Esophagus muscularis mucosa (tissue), 4 donors: ENCODE results near the gene PRX. TPM values are rescaled to one million over a fixed set of nuclear protein-coding genes. Genes with fewer than 3 reads are reported as not detected.

ENCODE experiments used
- DNase-seq: peaks from one replicate; pipeline ENCODE4 v3.0.0-alpha.2; 2017; ENCODE audit errors: extremely low spot score
- H3K27ac ChIP-seq, 4 donors: fragments of 200-600 bp; sonication (generic); replicated peaks in 1 of 4; 1 replicate in 3 of 4; 2 replicates in 1 of 4; pipeline ENCODE4 v1.5.1; 2016 to 2019; ENCODE audit warnings: mild to moderate bottlenecking in 1 of 4
- H3K27me3 ChIP-seq, 4 donors: fragments of 200-600 bp; sonication (generic); one replicate each; pipeline versions ENCODE4 v1.5.1 to v1.6.0; 2016 to 2019
- H3K36me3 ChIP-seq, 4 donors: fragments of 200-600 bp; sonication (generic); one replicate each; pipeline ENCODE4 v1.5.1; 2016 to 2019
- H3K4me1 ChIP-seq, 4 donors: fragments of 200-600 bp; sonication (generic); one replicate each; pipeline ENCODE4 v1.5.1; 2016 to 2019
- H3K4me3 ChIP-seq, 4 donors: fragments of 200-600 bp; sonication (generic); 1 replicate in 2 of 4; 2 replicates in 2 of 4; pipeline ENCODE4 v1.5.1; 2016 to 2019; ENCODE audit warnings: mild to moderate bottlenecking in 4 of 4, moderate library complexity in 1 of 4
- H3K9me3 ChIP-seq, 4 donors: fragments of 200-600 bp; sonication (generic); 1 replicate in 3 of 4; 2 replicates in 1 of 4; pipeline ENCODE4 v1.5.1; 2016 to 2019
- CTCF ChIP-seq, 3 experiments: fragments of 200-600 bp in 2 of 3; fragments of 450-650 bp in 1 of 3; sonication (generic) in 2 of 3; IDR thresholded peaks; one replicate each; pipeline ENCODE4 v1.5.1; 2017 to 2019; ENCODE audit warnings: antibody characterized with exemption in 3 of 3, mild to moderate bottlenecking in 2 of 3, moderate library complexity in 1 of 3
- EP300 ChIP-seq: sonication (generic); formaldehyde crosslinking; IDR thresholded peaks from one replicate; pipeline ENCODE4 v1.6.1; 2017; ENCODE audit warnings: antibody characterized with exemption
- POLR2A ChIP-seq: fragments of 450-650 bp; IDR thresholded peaks from one replicate; pipeline ENCODE4 v1.6.1; 2017; ENCODE audit warnings: antibody characterized with exemption, moderate library complexity, mild to moderate bottlenecking, low read depth
- POLR2AphosphoS5 ChIP-seq, 2 donors: sonication (generic); formaldehyde crosslinking; IDR thresholded peaks; one replicate each; pipeline ENCODE4 v1.6.1; 2017; ENCODE audit warnings: antibody characterized with exemption in 2 of 2
- WGBS: methylation state at CpG from one replicate; pipeline ENCODE4 v1.1.5; 2018; 5-methylcytosine and 5-hydroxymethylcytosine counted together
- intact Hi-C: fragments of 100-400 bp; cut with DNase I; formaldehyde crosslinking; loops from one replicate; pipeline ENCODE4 v1.15.1; 2023
- total RNA-seq, 4 donors: library from RNA; depleted of rRNA; stranded (reverse); fragments of >200 nt; gene quantifications; one replicate each; pipeline versions ENCODE4 v1.1.0 to v1.2.1, GENCODE V29; 2016

The PRX gene
- total RNA-seq = 10 to 100 TPM in 2 of 4 donors, 1 to 10 TPM in 2; 5.8 to 12.4 (median 8.8) TPM

GRCh38 chr19:40413291-40413845, at the start of gene PRX:
Gene PRX (minus strand): TSS chr19:40413378. CDS start chr19:40407932, 5,446 bp downstream.
- Histone ChIP-seq H3K9me3 (no peaks in the 10 kb centered on the region), H3K36me3 (no peaks in the 10 kb centered on the region), H3K27ac (peak within 1 kb of the TSS; percentile 60 to 73 (median 68)), H3K27me3 (no peaks in the 10 kb centered on the region), H3K4me3 (no peak within 1 kb of the TSS), H3K4me1 (peaks cover 48 to 56% (median 51%) of the 10 kb centered on the region in 4 donors)
- WGBS = 58% methylated on average over 7 of the region's 18 CpGs
- TF ChIP-seq EP300 (no peak), POLR2A (no peak), CTCF (IDR thresholded peaks at IDR 0.05) (no peak), POLR2AphosphoS5 (IDR thresholded peaks at IDR 0.05) (no peak)
- no peak for DNase-seq
- intact Hi-C loops = no loop called here

GRCh38 chr19:40461669-40462221, 48.6 kb upstream of the PRX start:
- H3K4me1 ChIP-seq = peaks cover 24 to 43% (median 39%) of the 10 kb centered on the region in 4 donors
- no peak for DNase-seq
- intact Hi-C loops = no loop called here
- H3K9me3 ChIP-seq = no peaks in the 10 kb centered on the region
- no peak for TF ChIP-seq POLR2AphosphoS5 (IDR thresholded peaks at IDR 0.05)
- TF ChIP-seq CTCF (IDR thresholded peaks at IDR 0.05) = no peak
- TF ChIP-seq EP300 = no peak
- TF ChIP-seq POLR2A = no peak
- H3K27ac ChIP-seq = peak overlapping the region in 2 of 4 donors; percentile 7 to 94
- no peaks in the 10 kb centered on the region for H3K27me3 ChIP-seq
- H3K36me3 ChIP-seq = peaks cover 15 to 26% (median 20%) of the 10 kb centered on the region in 4 donors
- 63% methylated on average over 5 of the region's 7 CpGs for WGBS
- no peak overlapping the region for H3K4me3 ChIP-seq

- intact Hi-C loops = no loop called here
- WGBS = 88% methylated on average over 3 of the region's 3 CpGs
- Histone ChIP-seq H3K27ac (no peak overlapping the region), H3K36me3 (peaks cover 20 to 41% (median 25%) of the 10 kb centered on the region in 4 donors), H3K9me3 (no peaks in the 10 kb centered on the region), H3K4me3 (no peak overlapping the region), H3K4me1 (peaks cover 17 to 32% (median 29%) of the 10 kb centered on the region in 4 donors), H3K27me3 (no peaks in the 10 kb centered on the region)
- DNase-seq = no peak
- TF ChIP-seq POLR2A (no peak), EP300 (no peak)
These were observed 47.0 kb upstream of the PRX start for GRCh38 chr19:40460185-40460584.

GRCh38 chr19:40458597-40458974, 45.4 kb upstream of the PRX start:
- Histone ChIP-seq H3K36me3 (peaks cover 24 to 57% (median 29%) of the 10 kb centered on the region in 4 donors), H3K4me1 (peaks cover 4 to 16% (median 13%) of the 10 kb centered on the region in 4 donors), H3K9me3 (no peaks in the 10 kb centered on the region), H3K27ac (no peak overlapping the region), H3K4me3 (no peak overlapping the region), H3K27me3 (no peaks in the 10 kb centered on the region)
- intact Hi-C loops = no loop called here
- 97% methylated on average over 2 of the region's 3 CpGs for WGBS
- no peak for DNase-seq
- TF ChIP-seq POLR2AphosphoS5 (IDR thresholded peaks at IDR 0.05) (no peak), POLR2A (no peak), EP300 (no peak), CTCF (IDR thresholded peaks at IDR 0.05) (no peak)

- 67% methylated on average over 9 of the region's 27 CpGs for WGBS
- intact Hi-C loops = no loop called here
These were observed 44.9 kb upstream of the PRX start for GRCh38 chr19:40457953-40458596.

More at GRCh38 chr19:40457953-40458596, 44.9 kb upstream of the PRX start:
- H3K4me1 ChIP-seq = peaks cover 4 to 11% (median 8%) of the 10 kb centered on the region in 4 donors
- no peak for TF ChIP-seq CTCF (IDR thresholded peaks at IDR 0.05)
- TF ChIP-seq EP300 = no peak
- TF ChIP-seq POLR2AphosphoS5 (IDR thresholded peaks at IDR 0.05) = no peak
- no peak for TF ChIP-seq POLR2A
- no peaks in the 10 kb centered on the region for H3K9me3 ChIP-seq
- H3K4me3 ChIP-seq = no peak overlapping the region
- H3K36me3 ChIP-seq = peaks cover 24 to 60% (median 29%) of the 10 kb centered on the region in 4 donors
- H3K27me3 ChIP-seq = no peaks in the 10 kb centered on the region
- DNase-seq = no peak
- no peak overlapping the region for H3K27ac ChIP-seq
